IPS DF 4.7 (cell line): Measurements from ENCODE around the gene SLC22A17.
"Not testable (repeated sequence)": the region's sequence is repeated elsewhere in the genome, so short reads cannot be mapped to it uniquely, and the experiment has no call there.

Source experiments
- DNase-seq: peaks from one replicate; pipeline ENCODE4 v3.0.0-alpha.2; 2013; ENCODE audit warnings: low spot score; ENCODE audit errors: extremely low read depth

The SLC22A17 gene

DNA sequence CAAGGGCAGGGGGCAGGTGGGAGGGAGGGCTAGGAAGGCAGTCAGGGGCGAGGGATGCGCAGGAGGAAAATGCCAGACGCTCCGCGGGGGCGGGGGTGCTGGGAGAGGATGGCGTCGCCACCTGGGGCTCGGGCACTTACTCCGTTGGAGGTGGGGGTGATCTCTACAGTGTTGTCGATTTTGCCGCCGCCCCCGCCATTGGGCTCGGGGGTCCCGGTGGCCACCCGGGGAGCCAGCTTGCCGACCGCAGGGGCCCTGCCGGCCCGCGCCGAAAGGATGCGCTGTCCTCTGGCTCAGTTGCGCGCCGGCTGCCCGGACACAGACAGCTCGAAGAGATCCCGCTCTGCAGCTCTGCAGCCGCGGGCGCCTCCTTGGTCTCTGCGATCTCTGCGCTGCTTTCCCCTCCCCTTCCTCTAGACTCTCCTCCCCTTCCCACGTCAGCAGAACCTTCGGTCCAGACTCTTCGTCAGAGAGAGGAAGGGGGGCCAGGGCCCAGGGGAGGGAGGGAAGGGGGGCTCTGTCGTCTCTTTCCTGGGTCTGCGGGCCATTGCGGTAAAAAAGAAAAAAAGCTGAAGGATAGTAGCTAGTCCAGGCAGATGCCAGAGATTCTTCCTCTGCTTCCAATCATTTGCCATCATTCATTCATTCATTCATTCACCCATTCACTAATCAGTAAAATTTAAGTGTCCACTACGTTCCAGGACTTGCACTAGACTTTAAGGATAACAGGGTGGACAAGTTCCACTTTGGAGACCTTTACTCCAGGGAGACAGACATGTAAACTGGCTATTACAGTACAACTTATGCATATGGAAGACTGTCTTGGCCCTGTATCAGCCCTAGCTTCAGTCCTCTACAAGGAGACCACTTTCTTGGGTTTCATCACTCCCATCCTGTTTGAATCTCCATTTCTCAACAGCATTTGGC lies at the start of gene SLC22A17:
SLC22A17 (minus strand) TSS at position 382 of the 927 bp plus-strand sequence.
- DNase-seq = peak; percentile 78

GRCh38 chr14:23401291-23401690 lies 48.6 kb upstream of the SLC22A17 start:
- DNase-seq = no peak

GRCh38 chr14:23400496-23401149 lies 47.9 kb upstream of the SLC22A17 start:
- not testable (repeated sequence) for DNase-seq

- no peak for DNase-seq
Observed at GRCh38 chr14:23399591-23399990, 46.9 kb upstream of the SLC22A17 start.

- DNase-seq = no peak
Observed at GRCh38 chr14:23399136-23399535, 46.4 kb upstream of the SLC22A17 start.

DNA sequence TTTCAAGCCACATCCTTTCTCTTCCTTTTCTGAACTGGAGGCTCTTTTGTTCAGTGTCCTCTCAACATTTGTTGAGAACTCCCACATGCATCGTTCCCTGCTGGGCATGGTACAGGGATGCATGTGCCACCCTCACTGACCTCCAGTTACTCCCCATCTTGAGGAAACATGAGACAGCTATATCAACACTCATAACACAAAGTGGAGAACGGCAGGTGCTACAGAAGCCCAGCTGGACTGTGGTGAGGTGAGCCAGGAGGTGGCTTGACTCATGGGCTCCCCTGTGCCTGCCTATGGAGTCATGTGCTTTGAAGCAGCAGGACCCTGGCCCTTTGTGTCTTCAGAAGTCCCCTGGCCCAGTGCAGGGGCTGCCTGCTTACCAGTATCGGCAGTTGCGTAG lies 45.7 kb upstream of the SLC22A17 start:
- DNase-seq = no peak

DNA sequence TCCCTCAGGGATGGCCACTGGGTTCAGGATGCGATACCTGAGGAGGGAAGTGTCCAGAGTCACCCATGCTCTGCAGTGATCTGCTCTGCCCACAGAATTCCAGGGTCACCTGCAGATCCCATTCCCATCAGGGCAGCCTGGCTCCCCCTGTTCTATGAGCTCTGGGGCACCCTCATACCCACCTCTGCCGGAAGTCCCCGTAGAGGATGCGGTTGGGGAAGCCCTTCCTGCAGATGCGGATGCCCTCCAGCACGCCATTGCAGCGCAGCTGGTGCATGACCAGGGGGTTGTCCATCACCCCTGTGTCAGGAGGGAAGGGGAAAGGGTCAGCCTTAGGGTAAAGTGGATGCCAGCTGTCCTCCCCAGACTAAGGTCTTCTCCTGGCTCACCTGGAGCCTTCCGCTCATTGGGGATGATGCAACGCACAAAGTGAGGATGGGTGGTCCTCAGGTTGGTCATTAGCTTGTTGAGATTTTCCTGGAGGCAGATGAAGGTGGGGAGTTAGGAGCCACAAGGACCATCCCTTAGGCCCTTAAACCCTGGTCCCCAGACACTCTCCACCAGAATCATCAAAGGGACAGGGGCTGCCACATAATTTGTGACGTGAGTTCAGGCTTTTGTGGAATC lies 44.2 kb upstream of the SLC22A17 start:
- DNase-seq = no peak

GRCh38 chr14:23396126-23396525 lies 43.4 kb upstream of the SLC22A17 start:
- no peak for DNase-seq

GRCh38 chr14:23392613-23393012 lies 39.9 kb upstream of the SLC22A17 start:
- DNase-seq = no peak

GRCh38 chr14:23389871-23390270 lies 37.2 kb upstream of the SLC22A17 start:
- DNase-seq = not testable (repeated sequence)

DNA sequence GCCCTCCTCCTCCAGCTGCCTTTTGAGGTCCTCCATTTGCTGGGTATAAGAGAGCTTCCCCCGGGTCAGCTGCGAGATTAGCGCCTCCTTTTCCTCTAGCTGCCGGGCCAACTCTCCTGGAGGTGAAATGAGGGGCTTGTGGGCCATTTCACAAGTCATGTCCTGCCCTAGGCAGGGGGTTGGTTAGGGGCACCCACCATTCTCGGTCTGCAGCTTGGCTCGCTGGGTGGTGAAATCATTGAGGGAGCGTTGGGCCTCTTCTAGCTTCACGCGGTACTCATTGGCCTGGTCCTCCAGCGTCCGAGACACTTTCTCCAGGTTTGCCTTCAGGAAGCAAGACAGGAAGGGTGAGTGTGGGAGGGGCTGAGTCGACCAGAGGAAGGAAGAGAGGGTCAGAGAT lies 36.7 kb upstream of the SLC22A17 start:
- DNase-seq = no peak

DNA sequence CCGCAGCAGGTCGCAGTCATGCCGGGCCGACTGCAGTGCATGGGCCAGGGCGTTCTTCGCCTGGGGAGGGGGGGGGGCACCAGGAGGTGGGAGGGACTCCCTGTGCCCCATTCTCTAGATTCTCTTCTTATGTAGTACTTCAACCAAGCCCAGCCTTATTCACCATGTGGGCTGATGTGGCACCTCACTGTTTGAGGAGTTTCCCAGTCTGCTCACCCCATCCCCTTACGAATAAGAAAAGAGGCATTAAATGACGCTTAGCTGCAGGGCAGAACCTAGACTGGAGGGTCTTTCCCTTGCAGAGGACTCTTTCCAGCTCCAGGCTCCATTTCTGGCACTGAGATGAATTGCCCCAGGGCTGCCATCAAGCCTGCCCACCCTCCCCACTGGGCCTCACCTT lies 36.3 kb upstream of the SLC22A17 start:
- no peak for DNase-seq

GRCh38 chr14:23387916-23388882 lies 35.5 kb upstream of the SLC22A17 start:
- no peak for DNase-seq

DNA sequence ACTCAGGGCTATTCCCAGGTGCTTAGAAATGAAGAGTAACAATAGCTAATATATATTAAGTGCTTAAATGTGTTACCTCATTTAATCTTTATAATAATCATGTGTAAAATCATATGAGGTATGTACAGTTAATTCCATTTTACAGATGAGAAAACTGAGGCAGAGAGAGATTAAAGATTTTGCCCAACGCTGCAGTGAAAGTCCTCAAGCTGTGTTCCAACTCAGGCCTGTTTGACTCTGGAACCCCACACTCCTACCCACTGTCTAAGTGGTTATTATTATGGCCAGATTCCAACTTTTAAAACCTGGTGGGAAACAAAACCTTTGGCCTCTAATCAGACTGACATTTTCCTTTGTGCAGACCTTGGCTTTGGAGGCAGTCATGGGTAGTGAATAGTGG lies 34.3 kb upstream of the SLC22A17 start:
- no peak for DNase-seq

DNA sequence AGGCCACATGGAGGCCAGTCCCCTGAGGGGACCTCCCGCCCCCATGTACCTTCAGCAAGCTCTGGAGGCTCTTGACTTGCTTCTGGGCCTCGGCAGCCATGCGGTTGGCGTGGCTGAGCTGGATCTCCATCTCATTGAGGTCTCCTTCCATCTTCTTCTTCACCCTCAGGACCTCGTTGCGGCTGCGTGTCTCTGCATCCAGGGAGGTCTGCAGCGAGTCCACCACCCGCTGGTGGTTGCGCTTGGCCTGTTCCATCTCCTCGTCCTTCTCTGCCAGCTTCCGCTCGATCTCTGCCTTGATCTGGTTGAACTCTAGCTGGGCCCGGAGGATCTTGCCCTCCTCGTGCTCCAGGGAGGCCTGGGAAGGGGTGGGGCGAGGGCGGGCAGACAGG lies 33.6 kb upstream of the SLC22A17 start:
- not testable (repeated sequence) for DNase-seq

DNA sequence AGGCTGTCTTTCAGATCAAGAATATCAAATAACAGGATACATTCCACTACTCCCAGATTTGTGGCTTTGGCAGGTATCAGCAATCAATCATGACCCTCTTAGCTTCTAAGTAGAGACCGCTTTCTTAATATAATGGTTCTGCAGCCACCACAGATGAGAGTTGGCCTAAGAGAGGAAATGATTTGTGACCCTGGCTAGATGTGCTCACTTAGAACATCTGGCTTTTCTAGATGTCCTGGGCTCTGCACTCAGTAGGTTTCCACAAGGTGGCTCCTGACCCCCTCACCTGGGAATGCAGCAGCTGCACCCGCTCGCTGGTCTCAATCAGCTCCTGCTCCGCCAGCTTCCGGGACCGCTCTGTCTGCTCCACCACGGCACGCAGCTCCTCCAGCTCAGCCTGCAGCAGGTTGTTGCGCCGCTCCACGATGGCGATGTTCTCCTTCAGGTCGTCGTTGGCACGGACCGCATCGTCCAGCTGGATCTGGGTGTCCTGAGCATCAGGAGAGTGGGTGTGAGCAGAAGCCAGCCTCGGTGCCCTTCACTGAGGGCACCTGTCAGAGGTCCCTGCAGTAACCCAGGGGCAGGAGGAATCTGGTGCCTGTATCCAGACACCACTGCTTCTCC lies 33.1 kb upstream of the SLC22A17 start:
- DNase-seq = no peak

DNA sequence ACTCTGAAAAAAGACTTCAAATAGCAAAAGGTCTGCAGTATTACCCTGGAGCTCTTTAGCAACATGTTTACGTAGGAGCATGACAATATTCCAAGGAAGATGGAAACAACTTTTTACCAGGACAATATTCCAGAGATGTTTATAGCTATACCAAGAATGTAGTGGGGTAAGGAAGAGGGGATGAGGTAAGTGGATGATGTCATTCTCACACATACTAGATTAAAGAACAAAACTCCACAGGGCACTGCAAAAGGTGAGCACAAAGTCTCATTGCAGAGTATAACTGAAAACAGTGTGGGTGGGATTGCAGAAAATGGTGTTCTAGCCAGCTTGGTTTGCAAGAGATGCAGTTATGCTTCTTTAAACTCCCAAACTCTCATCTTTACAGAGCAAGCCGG lies 32.6 kb upstream of the SLC22A17 start:
- no peak for DNase-seq

DNA sequence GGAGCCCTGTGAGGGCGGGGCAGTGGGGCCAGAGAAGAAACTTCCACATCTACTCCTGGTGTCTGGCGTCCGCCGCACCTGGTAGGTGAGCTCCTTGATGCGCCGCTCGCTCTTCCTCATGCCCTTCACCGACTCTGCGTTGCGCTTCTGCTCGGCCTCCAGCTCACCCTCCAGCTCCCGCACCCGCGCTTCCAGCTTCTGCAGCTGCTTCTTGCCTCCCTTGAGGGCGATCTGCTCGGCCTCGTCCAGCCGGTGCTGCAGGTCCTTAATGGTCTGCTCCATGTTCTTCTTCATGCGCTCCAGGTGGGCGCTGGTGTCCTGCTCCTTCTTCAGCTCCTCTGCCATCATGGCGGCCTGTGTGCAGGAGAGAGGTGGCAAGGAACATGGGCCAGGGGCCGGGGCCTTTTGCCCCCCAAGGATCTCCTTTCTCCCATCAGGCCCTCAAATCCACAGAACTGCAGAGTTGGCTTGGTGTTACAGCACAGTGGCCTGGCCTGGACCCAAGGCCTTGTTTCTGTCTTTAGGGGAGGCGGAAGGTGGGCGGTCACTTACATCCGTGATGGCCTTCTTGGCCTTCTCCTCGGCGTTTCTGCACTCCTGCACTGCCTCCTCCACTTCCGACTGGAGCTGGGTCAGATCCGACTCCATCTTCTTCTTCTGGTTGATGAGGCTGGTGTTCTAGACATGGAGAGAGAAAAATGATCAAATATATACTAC lies 31.8 kb upstream of the SLC22A17 start:
- no peak for DNase-seq

- no peak for DNase-seq
Observed at GRCh38 chr14:23382731-23383440, 30.2 kb upstream of the SLC22A17 start.
